H1 (cell line): ENCODE data around the gene LNPK. TPM values are rescaled to one million over a fixed set of nuclear protein-coding genes. Genes with fewer than 3 reads are reported as not detected.

Experiments
- BCL11A ChIP-seq, 2 experiments: IDR thresholded peaks; one replicate each; pipeline ENCODE4 v1.6.1; 2011; ENCODE audit warnings: low read depth in 2 of 2, low read length in 2 of 2, mild to moderate bottlenecking in 2 of 2
- BRCA1 ChIP-seq: IDR thresholded peaks from 2 replicates; pipeline ENCODE4 v1.6.1; 2012; ENCODE audit warnings: low read depth, low read length, improper control_type of control experiment
- CEBPB ChIP-seq: IDR thresholded peaks from 2 replicates; pipeline ENCODE4 v1.6.1; 2012; ENCODE audit warnings: low read depth, low read length
- CHD2 ChIP-seq: IDR thresholded peaks from 2 replicates; pipeline ENCODE4 v1.6.1; 2012; ENCODE audit warnings: low read length, improper control_type of control experiment
- RAD21 ChIP-seq, 2 experiments: IDR thresholded peaks in 1 of 2; conservative IDR thresholded peaks in 1 of 2; 2 replicates each; pipeline ENCODE4 v1.6.1; 2011; ENCODE audit warnings: low read depth in 2 of 2, low read length in 2 of 2, improper control_type of control experiment in 1 of 2, inconsistent platforms in 1 of 2, mild to moderate bottlenecking in 1 of 2, moderate library complexity in 1 of 2
- SIN3A ChIP-seq, 2 experiments: IDR thresholded peaks in 1 of 2; conservative IDR thresholded peaks in 1 of 2; 2 replicates each; pipeline ENCODE4 v1.6.1; 2011 to 2012; ENCODE audit warnings: low read length in 2 of 2, improper control_type of control experiment in 1 of 2, low read depth in 1 of 2, mild to moderate bottlenecking in 1 of 2
- SIX5 ChIP-seq: IDR thresholded peaks from 2 replicates; pipeline ENCODE4 v1.6.1; 2011; ENCODE audit warnings: mild to moderate bottlenecking, low read depth, low read length
- TEAD4 ChIP-seq: IDR thresholded peaks from 2 replicates; pipeline ENCODE4 v1.6.1; 2012; ENCODE audit warnings: low read depth, low read length, inconsistent platforms, mixed read lengths
- polyA plus RNA-seq, 7 experiments: library from polyadenylated mRNA; depleted of rRNA in 3 of 7; stranded (reverse) in 5 of 7; unstranded in 2 of 7; fragments of >200 nt in 5 of 7; fragments of 200-250 nt in 2 of 7; gene quantifications; 1 replicate in 5 of 7; 2 replicates in 1 of 7; 4 replicates in 1 of 7; pipeline versions ENCODE4 v1.2.1 to v1.2.3, GENCODE V29; 2011 to 2013; ENCODE audit warnings: missing spikeins in 2 of 7, mixed read lengths in 2 of 7
- total RNA-seq: library from RNA; stranded (reverse); fragmentation: NEBNext Ultra II Directional; extraction: Animal tissue kit (Norgen Biotek cat#: 25700); gene quantifications from 2 replicates; pipeline ENCODE4 v1.2.1, GENCODE V29; 2021
- TF ChIP-seq, protein P1 (sequence below): IDR thresholded peaks from 2 replicates; pipeline ENCODE4 v1.6.1; 2011; ENCODE audit warnings: low read depth, mild to moderate bottlenecking, low read length; ENCODE audit not compliant: insufficient read depth

LNPK gene
- total and polyA plus RNA-seq, 2 of the 8 experiments (the other 6 are each of a cell fraction or from before 2014, with no cell fraction given), result 3.1 to 10.3 TPM

DNA sequence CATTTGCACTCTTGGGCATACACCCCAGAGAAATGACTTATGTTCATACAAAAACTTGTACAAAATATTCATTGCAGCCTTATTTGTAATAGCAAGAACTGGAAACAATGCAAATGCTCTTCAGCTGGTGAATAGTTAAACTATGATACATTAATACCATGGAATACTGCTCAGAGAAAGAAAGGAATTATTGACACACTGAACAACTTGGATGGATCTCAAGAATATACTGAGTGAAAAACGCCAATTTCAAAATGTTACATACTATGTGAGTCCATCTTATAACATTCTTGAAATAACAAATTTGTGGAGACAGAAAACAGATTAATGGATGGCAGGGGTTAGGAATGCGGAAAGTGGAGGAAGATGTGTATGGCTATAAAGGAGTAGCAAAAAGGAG, 17.2 kb downstream of the LNPK start (continued):
- TF ChIP-seq SIN3A (conservative IDR thresholded peaks at IDR 0.05 in 1 of 2, IDR thresholded peaks at IDR 0.05 in 1 of 2; ENCODE audit: low read depth in 1 of 2, low read length in 2 of 2), result no peak
- TF ChIP-seq TEAD4, result no peak
- TF ChIP-seq CHD2, result no peak
- TF ChIP-seq, protein P1, sequence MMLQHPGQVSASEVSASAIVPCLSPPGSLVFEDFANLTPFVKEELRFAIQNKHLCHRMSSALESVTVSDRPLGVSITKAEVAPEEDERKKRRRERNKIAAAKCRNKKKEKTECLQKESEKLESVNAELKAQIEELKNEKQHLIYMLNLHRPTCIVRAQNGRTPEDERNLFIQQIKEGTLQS, result no peak
- no peak for TF ChIP-seq BRCA1
- no peak for TF ChIP-seq CEBPB
- TF ChIP-seq SIX5, result no peak
- no peak for TF ChIP-seq BCL11A (IDR thresholded peaks at IDR 0.05; ENCODE audit: low read depth in 2 of 2, low read length in 2 of 2)
- TF ChIP-seq RAD21 (IDR thresholded peaks at IDR 0.05 in 1 of 2, conservative IDR thresholded peaks at IDR 0.05 in 1 of 2; ENCODE audit: low read depth in 2 of 2, low read length in 2 of 2), result no peak
